Measurements from ENCODE around the gene MERTK.

The MERTK gene

GRCh38 chr2:111981666-111982065, 83.3 kb downstream of the MERTK start:
- no peak for DNase-seq (ENCODE audit: low read depth)

DNA sequence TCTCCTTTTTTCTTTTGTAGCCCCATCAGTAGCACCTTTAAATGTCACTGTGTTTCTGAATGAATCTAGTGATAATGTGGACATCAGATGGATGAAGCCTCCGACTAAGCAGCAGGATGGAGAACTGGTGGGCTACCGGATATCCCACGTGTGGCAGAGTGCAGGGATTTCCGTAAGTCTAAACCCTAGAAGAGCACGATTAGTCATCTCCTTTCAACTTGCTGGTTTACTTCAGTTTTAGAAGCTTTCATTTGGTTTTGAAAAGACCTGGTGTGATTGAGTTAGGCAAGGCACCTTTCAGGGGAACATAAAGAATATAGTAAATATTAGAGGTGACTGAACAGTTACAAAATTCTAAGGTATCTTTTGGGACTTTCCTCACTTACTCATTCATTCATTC, 84.4 kb downstream of the MERTK start:
- DNase-seq (ENCODE audit: low read depth): no peak

DNA sequence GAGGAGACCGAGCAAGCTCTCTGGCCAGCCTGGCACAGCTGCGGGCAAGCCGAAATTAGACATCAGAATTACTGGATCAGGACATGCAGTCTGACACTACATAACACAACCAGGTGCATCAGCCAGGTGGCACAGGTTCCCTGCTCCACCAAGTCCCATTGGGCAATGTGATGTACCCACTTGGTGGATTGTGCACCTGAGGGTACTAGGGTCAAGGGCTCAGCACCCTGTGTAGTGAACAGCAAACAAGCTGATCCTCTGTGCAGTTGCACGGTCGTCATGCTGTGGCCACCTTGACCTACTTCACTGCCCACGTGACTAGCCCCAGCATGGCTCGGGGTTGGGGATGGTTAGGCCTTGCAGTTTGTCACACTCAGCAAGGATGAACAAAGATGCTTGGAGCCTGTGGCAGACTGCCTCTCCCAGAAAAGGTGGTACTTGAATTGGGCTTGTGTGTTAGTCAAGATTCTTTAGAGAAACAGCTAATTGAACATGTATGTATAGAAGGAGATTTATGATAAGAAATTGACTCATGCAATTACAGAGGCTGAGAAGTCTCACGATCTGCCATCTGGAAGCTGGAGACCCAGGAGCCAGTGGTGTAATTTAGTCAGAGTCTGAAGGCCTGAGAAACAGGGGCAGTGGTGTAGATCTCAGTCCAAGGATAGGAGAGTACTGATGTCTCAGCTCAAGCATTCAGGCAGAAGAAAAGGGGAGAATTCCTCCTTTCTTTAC, 85.2 kb downstream of the MERTK start:
- DNase-seq (ENCODE audit: low read depth): no peak

DNA sequence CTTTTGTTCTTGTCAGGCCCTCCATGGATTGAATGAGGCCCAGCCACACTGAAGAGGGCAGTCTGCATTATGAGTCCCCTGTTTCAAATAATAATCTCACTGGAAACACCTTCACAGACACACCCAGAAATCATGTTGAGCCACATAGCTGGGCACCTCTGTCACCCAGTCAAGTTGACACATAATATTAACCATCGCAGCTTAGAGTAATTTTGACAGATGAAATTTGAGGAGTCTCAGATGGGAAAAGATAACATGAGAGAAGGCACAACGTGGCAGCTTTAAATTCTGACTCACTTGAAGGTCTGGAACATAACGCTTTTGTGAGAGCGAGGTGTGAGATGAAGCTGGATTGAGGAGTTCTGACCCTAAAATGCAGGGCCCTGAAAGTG, 85.8 kb downstream of the MERTK start:
- no peak for DNase-seq (ENCODE audit: low read depth)

DNA sequence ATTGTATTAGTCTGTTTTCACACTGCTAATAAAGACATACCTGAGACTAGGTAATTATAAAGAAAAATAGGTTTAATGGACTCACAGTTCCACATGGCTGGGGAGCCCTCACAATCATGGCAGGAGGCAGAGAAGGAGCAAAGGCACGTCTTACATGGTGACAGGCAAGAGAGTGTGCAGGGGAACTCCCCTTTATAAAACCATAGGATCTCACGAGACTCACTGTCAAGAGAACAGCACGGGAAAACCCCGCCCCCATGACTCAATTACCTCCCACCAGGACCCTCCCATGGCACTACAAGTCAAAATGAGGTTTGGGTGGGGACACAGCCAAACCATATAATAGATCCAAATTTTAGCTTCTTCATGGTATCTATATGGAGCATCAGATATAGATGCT, 87.1 kb downstream of the MERTK start:
- DNase-seq (ENCODE audit: low read depth): no peak

DNA sequence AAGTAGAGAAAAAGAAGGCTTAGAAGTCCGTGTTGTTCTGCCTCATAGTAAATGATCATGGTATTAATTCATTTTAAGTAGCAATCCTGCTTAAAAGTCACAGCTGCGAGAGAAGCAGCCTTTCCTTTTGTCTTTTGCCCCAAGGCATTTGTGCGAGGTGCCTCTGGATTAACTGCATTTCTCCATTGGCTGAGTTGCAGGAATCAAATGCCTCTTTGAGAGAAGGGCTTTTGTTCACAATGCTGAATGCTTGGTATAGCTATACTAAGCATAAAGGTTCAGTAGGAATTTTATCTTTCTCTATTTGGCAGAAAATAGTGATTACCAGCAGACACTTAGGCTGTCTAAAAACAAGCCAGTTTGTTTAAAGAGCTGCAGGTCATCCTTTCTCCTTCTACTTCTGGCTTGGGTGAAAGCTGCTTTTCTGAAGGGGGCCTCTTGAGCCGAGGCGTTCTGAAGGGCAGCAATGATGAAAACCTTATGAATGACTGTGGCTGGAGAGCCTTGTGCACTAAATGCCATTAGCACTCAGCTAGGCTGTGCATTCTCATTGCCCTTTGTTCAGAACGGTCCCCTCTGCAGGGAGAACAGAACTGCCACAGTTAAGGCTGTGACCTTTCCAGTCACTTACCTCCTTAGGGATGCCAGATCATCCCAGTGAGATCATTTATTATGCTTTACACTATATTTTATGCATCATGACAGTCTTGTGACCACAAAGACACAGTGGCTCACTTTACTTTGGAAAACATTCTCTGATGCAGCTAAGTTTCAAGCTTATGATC, 87.9 kb downstream of the MERTK start:
- no peak for DNase-seq (ENCODE audit: low read depth)

- no peak for DNase-seq (ENCODE audit: low read depth)
Observed at GRCh38 chr2:111990375-111990774, 92.0 kb downstream of the MERTK start.

GRCh38 chr2:111990856-111991255, 92.4 kb downstream of the MERTK start:
- no peak for DNase-seq (ENCODE audit: low read depth)

DNA sequence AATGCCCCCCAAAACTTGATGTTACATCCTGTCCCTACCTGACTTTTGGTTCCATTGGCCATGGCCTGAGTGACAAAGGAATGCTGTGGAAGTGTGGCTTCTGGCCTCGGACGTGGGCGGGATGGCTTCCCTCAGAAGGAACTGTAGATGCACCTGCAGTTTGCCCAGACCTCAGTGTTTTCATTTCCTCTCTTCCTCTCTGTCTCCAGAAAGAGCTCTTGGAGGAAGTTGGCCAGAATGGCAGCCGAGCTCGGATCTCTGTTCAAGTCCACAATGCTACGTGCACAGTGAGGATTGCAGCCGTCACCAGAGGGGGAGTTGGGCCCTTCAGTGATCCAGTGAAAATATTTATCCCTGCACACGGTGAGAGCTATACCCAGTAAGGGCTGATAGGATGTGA, 95.6 kb downstream of the MERTK start:
- no peak for DNase-seq (ENCODE audit: low read depth)

DNA sequence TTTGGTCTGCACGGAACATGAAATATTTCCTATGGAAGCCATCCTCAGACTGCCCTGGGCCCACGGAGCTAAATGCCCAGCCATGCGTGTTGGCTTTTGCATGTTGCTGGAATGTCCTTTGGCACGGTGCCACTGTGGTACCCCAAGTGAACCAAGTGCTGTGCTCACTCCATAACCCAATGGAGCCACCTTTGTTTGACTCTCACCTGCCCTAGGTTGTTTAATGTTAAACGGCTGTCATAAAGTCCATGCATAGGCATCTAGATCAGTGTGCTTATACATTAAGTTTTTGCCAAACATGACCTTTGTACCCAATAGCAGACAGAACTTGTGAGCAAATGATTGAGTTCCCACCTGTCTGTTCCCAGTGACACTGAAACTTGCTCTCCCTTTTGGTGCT, 96.7 kb downstream of the MERTK start:
- DNase-seq (ENCODE audit: low read depth): no peak

GRCh38 chr2:111999809-112000208, 101.4 kb downstream of the MERTK start:
- DNase-seq (ENCODE audit: low read depth): no peak

DNA sequence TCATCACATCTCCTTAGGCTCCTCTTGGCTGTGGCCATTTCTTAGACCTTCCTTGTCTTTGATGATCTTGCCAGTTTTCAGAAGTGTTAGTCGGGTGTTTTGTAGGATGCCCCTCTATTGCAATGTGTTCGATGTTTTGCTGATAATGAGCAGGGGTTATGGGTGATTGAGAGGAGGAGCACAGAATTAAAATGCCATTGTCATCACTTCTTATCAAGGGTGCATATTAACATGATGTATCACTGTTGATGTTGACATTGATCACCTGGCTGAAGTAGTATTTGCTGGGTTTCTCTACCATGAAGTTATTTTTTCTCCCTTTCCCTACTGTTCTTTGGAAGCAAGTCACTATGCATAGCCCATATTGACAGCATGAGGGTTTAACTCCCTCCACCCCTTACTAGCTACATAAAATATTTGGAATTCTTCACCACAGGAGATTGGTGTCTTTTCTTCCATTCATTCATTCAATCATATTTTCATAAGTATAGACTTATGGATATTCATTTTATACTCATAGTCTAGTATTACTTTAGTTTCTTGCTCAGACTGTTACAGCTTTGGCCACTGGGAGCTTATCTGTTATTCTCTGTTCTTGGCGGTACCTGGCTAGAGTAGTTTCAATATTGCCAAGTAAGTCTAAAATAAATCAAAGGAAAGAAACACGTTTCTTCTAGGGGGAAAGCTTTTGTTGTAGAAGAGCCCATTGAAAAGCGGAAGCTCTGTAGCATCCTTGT, 102.2 kb downstream of the MERTK start:
- no peak for DNase-seq (ENCODE audit: low read depth)

- DNase-seq (ENCODE audit: low read depth): no peak
Observed at GRCh38 chr2:112001136-112001715, 102.8 kb downstream of the MERTK start.

GRCh38 chr2:112001942-112002341, 103.5 kb downstream of the MERTK start:
- no peak for DNase-seq (ENCODE audit: low read depth)

GRCh38 chr2:112003576-112004252, 105.3 kb downstream of the MERTK start:
- DNase-seq (ENCODE audit: low read depth): no peak

DNA sequence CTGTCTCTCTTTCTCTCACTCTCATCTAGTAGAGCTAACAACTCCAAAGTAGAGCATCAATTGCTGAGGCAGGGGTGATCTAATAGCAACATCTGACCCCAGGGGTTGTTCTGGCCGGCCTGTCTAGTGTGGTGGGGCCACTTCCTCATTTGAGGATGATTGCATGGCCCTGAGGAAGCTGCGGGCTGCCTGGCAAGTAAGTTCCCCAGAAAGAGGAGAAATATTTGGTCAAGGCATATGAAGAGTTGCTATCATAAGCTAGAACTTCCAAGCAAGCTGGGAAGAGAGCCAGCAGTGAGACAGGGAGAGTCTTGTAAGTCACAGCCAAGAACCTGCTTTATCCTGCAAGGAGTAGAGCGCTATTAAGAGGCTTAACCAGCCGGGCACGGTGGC, 105.8 kb downstream of the MERTK start:
- DNase-seq (ENCODE audit: low read depth): no peak

GRCh38 chr2:112005406-112006075, 107.1 kb downstream of the MERTK start:
- DNase-seq (ENCODE audit: low read depth): no peak

GRCh38 chr2:112006076-112006410, 107.6 kb downstream of the MERTK start:
- DNase-seq (ENCODE audit: low read depth): no peak

DNA sequence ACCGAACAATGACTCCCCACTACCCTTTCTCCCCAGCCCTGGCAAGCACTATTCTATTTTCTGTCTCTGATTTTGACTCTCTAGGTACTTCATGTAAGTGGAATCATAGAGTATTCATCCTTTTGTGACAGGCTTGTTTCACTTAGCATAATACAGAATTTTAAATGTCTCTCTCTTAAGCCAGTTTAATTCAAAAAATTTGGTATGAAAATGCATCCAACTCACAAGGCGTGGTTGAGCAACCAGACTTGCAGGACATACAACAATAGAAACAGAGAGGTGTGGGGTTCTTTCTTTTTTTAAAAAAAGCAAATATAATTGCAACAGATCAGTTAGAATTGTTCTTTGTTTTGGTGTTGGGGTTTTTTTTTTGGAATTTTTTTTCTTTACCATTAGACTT, 109.1 kb downstream of the MERTK start:
- DNase-seq (ENCODE audit: low read depth): no peak

GRCh38 chr2:112008910-112009485, 110.6 kb downstream of the MERTK start:
- no peak for DNase-seq (ENCODE audit: low read depth)

DNA sequence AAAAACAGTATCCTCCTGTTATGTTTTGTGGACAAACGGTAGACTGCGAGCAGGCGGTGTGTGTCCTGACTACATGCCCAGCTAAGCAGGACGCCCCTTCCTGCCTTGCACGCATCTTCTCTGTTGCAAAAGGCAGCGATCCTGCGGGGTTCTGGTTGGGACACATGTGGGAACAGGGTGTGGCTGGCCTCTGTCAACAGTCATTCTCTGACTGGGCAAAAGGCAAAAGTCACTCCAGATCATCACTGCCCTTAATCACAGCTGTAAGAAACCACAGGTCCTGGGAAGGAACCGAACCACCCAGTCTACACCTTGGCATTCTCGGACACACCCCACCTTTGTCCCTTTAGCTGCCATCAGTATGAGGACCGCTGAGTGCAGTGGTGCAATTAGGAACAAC, 112.3 kb downstream of the MERTK start:
- no peak for DNase-seq (ENCODE audit: low read depth)

Measured in activated gamma-delta T cell treated with anti-CD3 and anti-CD28 coated beads, Interleukin-2, amount 50 U/mL, for 16 hours (primary cell).